SU-DHL-6 (cell line): Measurements from ENCODE around the gene OR10A4.
"Not testable (repeated sequence)": the region's sequence is repeated elsewhere in the genome, so short reads cannot be mapped to it uniquely, and the experiment has no call there.

Experiments
- H2AFZ ChIP-seq: fragments of 200-600 bp; sonication (generic); 2 replicates; pipeline ENCODE4 v1.6.1; 2014; ENCODE audit warnings: low read depth, mild to moderate bottlenecking, moderate library complexity, mixed read lengths, antibody characterized with exemption, low read length; ENCODE audit not compliant: severe bottlenecking
- H3F3A ChIP-seq: fragments of 200-600 bp; shearing (Covaris generic); 2 replicates; pipeline ENCODE4 v1.6.0; 2016; ENCODE audit warnings: antibody characterized with exemption, mild to moderate bottlenecking; ENCODE audit not compliant: insufficient read depth
- H3K27ac ChIP-seq: fragments of 200-600 bp; sonication (generic); 2 replicates; pipeline ENCODE4 v1.5.1; 2016; ENCODE audit warnings: low read depth, mild to moderate bottlenecking, low read length, moderate library complexity, mixed read lengths
- H3K27me3 ChIP-seq: fragments of 200-600 bp; sonication (generic), shearing (Covaris generic); 2 replicates; pipeline ENCODE4 v1.6.0; 2014; ENCODE audit warnings: mild to moderate bottlenecking, low read length
- H3K36me3 ChIP-seq: fragments of 200-600 bp; sonication (generic); 2 replicates; pipeline ENCODE4 v1.6.1; 2014; ENCODE audit warnings: mild to moderate bottlenecking, low read length, mixed read lengths
- H3K4me2 ChIP-seq: fragments of 300-600, 200-600 bp; shearing (Covaris generic), sonication (generic); 2 replicates; pipeline ENCODE4 v1.6.0; 2014; ENCODE audit warnings: low read length, low read depth, mild to moderate bottlenecking; ENCODE audit not compliant: poor library complexity, severe bottlenecking
- H3K4me3 ChIP-seq: fragments of 200-600 bp; sonication (generic); 2 replicates; pipeline ENCODE4 v1.5.1; 2014; ENCODE audit warnings: antibody characterized with exemption, low read length, mild to moderate bottlenecking, mixed read lengths; ENCODE audit not compliant: insufficient read depth, poor library complexity, severe bottlenecking
- H3K79me2 ChIP-seq: fragments of 200-600 bp; sonication (generic); 2 replicates; pipeline ENCODE4 v1.6.1; 2014; ENCODE audit warnings: mild to moderate bottlenecking, low read length, moderate library complexity; ENCODE audit not compliant: insufficient read depth
- H3K9ac ChIP-seq: fragments of 200-600 bp; sonication (generic); 2 replicates; pipeline ENCODE4 v1.7.0; 2014; ENCODE audit warnings: mild to moderate bottlenecking, low read length
- H3K9me2 ChIP-seq: fragments of 200-600 bp; sonication (generic); replicated peaks from 2 replicates; pipeline ENCODE4 v1.6.1; 2014; ENCODE audit warnings: low read length; ENCODE audit not compliant: insufficient read depth
- H3K9me3 ChIP-seq: fragments of 200-600 bp; sonication (generic); 2 replicates; pipeline ENCODE4 v1.6.1; 2014; ENCODE audit warnings: low read length, mixed read lengths; ENCODE audit not compliant: insufficient read depth
- H4K20me1 ChIP-seq: fragments of 200-600 bp; sonication (generic); 2 replicates; pipeline ENCODE4 v1.6.1; 2014; ENCODE audit warnings: low read depth, mild to moderate bottlenecking, antibody characterized with exemption, low read length, moderate library complexity, mixed read lengths
- EZH2phosphoT487 ChIP-seq: fragments of 200-600 bp; sonication (generic), shearing (Covaris generic); conservative IDR thresholded peaks from 2 replicates; pipeline ENCODE4 v1.6.1; 2018; ENCODE audit warnings: mild to moderate bottlenecking, antibody characterized with exemption, low read length, moderate library complexity, mixed read lengths
- TF ChIP-seq, protein P1 (sequence below): fragments of 200-600 bp; sonication (generic); IDR thresholded peaks from one replicate; pipeline ENCODE4 v1.5.1; 2017; ENCODE audit warnings: antibody characterized with exemption, mild to moderate bottlenecking, low read length, moderate library complexity; ENCODE audit not compliant: insufficient read depth, poor library complexity, severe bottlenecking

The OR10A4 gene

DNA sequence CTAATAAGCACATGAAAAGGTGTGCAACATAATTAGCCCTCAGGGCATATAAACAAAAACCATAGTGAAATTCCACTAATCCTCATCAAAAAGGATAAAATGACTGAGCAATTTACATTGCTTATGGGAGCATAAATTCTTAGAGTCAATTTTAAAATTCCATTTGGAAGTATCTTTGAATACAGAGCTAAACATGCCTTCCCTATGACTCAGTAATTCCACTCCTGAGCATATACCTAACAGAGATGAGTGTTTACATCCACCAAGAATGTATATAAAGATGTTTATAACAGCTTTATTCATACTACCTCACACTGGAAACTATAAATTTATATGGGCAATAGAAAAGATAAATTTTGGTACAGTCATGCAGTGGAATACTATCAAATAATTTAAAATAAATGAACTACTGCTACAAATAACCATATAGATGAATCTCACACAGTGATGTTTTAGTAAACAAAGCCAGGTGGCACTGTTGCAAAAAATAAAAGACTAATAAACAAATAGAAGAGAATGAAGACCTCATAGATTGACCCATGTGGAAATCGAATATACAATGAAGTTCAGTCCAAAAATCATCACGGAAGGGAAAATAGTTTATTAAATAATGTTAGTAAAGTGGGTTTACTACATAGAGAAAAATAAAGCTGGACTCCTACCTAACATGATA is 24.0 kb downstream of the OR10A4 start:
- TF ChIP-seq EZH2phosphoT487, result no peak
- TF ChIP-seq, protein P1, sequence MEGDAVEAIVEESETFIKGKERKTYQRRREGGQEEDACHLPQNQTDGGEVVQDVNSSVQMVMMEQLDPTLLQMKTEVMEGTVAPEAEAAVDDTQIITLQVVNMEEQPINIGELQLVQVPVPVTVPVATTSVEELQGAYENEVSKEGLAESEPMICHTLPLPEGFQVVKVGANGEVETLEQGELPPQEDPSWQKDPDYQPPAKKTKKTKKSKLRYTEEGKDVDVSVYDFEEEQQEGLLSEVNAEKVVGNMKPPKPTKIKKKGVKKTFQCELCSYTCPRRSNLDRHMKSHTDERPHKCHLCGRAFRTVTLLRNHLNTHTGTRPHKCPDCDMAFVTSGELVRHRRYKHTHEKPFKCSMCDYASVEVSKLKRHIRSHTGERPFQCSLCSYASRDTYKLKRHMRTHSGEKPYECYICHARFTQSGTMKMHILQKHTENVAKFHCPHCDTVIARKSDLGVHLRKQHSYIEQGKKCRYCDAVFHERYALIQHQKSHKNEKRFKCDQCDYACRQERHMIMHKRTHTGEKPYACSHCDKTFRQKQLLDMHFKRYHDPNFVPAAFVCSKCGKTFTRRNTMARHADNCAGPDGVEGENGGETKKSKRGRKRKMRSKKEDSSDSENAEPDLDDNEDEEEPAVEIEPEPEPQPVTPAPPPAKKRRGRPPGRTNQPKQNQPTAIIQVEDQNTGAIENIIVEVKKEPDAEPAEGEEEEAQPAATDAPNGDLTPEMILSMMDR, result peak; percentile 18
- no peaks in the 10 kb centered on the region for H3K36me3 ChIP-seq
- no peak overlapping the region for H2AFZ ChIP-seq
- no peak overlapping the region for H3K9ac ChIP-seq
- H3K79me2 ChIP-seq, result no peaks in the 10 kb centered on the region
- H3K4me3 ChIP-seq, result no peak overlapping the region
- no peaks in the 10 kb centered on the region for H3K9me3 ChIP-seq
- H4K20me1 ChIP-seq, result no peaks in the 10 kb centered on the region
- no peaks in the 10 kb centered on the region for H3F3A ChIP-seq
- H3K9me2 ChIP-seq, result no peaks in the 10 kb centered on the region
- no peaks in the 10 kb centered on the region for H3K27me3 ChIP-seq
- no peak overlapping the region for H3K4me2 ChIP-seq
- H3K27ac ChIP-seq, result no peak overlapping the region

DNA sequence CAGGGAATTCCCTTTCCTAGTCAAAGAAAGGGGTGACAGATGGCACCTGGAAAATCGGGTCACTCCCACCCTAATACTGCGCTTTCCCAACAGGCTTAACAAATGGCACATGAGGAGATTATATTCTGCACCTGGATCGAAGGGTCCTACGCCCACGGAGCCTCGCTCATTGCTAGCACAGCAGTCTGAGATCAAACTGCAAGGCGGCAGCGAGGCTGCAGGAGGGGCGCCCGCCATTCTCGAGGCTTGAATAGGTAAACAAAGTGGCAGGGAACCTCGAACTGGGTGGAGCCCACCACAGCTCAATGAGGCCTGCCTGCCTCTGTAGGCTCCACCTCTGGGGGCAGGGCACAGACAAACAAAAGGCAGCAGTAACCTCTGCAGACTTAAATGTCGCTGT is 28.4 kb downstream of the OR10A4 start:
- not testable (repeated sequence) for H3K4me2 ChIP-seq, H3K9ac ChIP-seq, H3F3A ChIP-seq, H3K79me2 ChIP-seq, H3K9me3 ChIP-seq, H3K27ac ChIP-seq, H3K9me2 ChIP-seq, H3K36me3 ChIP-seq, H3K27me3 ChIP-seq, H2AFZ ChIP-seq, H3K4me3 ChIP-seq, H4K20me1 ChIP-seq

DNA sequence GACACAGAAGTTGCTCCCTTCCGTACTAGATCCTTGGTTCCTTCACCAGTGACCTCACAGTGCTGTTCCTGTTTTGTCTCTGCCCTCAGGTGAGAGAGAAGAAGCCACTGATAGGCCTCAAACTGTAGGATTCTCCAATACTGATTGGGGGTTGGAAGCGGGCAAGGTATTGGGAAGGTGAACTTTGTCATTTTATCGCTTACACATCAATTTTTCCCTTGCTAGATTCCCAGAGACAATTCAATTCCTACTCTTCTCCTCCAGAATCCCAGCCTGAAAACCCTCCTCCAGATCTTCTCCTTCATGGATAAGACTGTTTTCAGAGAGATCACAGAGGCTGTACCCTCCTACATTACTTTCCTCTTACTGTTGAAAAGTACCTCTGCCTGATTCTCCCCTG is 35.0 kb downstream of the OR10A4 start:
- Histone ChIP-seq H3K9me3 (no peaks in the 10 kb centered on the region), H3F3A (no peaks in the 10 kb centered on the region), H3K36me3 (no peaks in the 10 kb centered on the region), H3K9ac (no peak overlapping the region), H3K4me2 (no peak overlapping the region), H3K27me3 (no peaks in the 10 kb centered on the region), H2AFZ (no peak overlapping the region), H3K9me2 (no peaks in the 10 kb centered on the region), H4K20me1 (no peaks in the 10 kb centered on the region), H3K27ac (no peak overlapping the region), H3K4me3 (no peak overlapping the region), H3K79me2 (no peaks in the 10 kb centered on the region)
- TF ChIP-seq, protein P1, result no peak
- no peak for TF ChIP-seq EZH2phosphoT487

DNA sequence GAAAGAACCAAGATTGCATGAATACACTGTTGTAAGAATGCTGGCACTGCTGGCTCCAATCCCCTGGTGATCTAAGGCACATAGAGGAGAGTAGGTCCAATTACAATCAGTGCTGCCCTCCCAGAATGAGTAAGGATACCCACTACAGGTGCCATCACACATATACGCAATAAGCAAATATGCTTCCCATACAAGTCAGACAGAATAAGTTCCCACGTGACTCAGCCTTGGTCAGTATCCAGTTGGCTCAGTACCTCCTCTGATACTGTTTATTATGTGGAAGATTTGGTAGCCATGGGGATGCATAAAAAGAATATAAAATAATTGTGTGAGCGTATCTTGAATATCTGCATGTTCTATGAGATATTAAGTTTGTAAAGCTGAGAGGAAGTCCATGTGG is 35.5 kb downstream of the OR10A4 start:
- no peaks in the 10 kb centered on the region for H3F3A ChIP-seq
- no peak for TF ChIP-seq EZH2phosphoT487
- TF ChIP-seq, protein P1, result no peak
- no peak overlapping the region for H3K4me2 ChIP-seq
- H3K27me3 ChIP-seq, result no peaks in the 10 kb centered on the region
- no peaks in the 10 kb centered on the region for H3K9me3 ChIP-seq
- H3K9me2 ChIP-seq, result no peaks in the 10 kb centered on the region
- no peak overlapping the region for H3K9ac ChIP-seq
- H3K27ac ChIP-seq, result no peak overlapping the region
- no peaks in the 10 kb centered on the region for H3K36me3 ChIP-seq
- no peaks in the 10 kb centered on the region for H3K79me2 ChIP-seq
- no peaks in the 10 kb centered on the region for H4K20me1 ChIP-seq
- H3K4me3 ChIP-seq, result no peak overlapping the region
- H2AFZ ChIP-seq, result no peak overlapping the region
